ENCODE data around the gene GPX7. TPM values are rescaled to one million over a fixed set of nuclear protein-coding genes. Genes with fewer than 3 reads are reported as not detected.

The GPX7 gene
- total RNA-seq, 1 donor from 2014 or later = 3.9 TPM

- ATAC-seq (ENCODE audit: poor library complexity) (no peak), DNase-seq (no peak)
- intact Hi-C loops (cut with DNase I) = no loop called here
Observed at GRCh38 chr1:52615489-52616042, 13.4 kb downstream of the GPX7 start.

GRCh38 chr1:52621950-52622349 is 19.8 kb downstream of the GPX7 start:
- DNase-seq (no peak), ATAC-seq (ENCODE audit: poor library complexity) (no peak)
- intact Hi-C loops (cut with DNase I) = no loop called here

GRCh38 chr1:52623812-52624211 is 21.6 kb downstream of the GPX7 start:
- no peak for DNase-seq
- intact Hi-C loops (cut with DNase I) = no loop called here
- ATAC-seq (ENCODE audit: poor library complexity) = no peak

GRCh38 chr1:52627028-52627427 is 24.9 kb downstream of the GPX7 start:
- ATAC-seq (ENCODE audit: poor library complexity) = no peak
- intact Hi-C loops (cut with DNase I) = no loop called here

GRCh38 chr1:52628614-52629324 is 26.6 kb downstream of the GPX7 start:
- intact Hi-C loops (cut with DNase I) = no loop called here
- ATAC-seq (ENCODE audit: poor library complexity) (no peak), DNase-seq (no peak)

More at GRCh38 chr1:52627028-52627427, 24.9 kb downstream of the GPX7 start:
- no peak for DNase-seq

GRCh38 chr1:52629325-52629643 is 27.1 kb downstream of the GPX7 start:
- DNase-seq (no peak), ATAC-seq (ENCODE audit: poor library complexity) (no peak)
- intact Hi-C loops (cut with DNase I) = no loop called here

- no peak for ATAC-seq (ENCODE audit: poor library complexity)
- DNase-seq = no peak
- intact Hi-C loops (cut with DNase I) = no loop called here
Observed at GRCh38 chr1:52629667-52630066, 27.5 kb downstream of the GPX7 start.

- intact Hi-C loops (cut with DNase I) = no loop called here
- ATAC-seq (ENCODE audit: poor library complexity) = no peak
- no peak for DNase-seq
Observed at GRCh38 chr1:52631759-52632331, 29.7 kb downstream of the GPX7 start.

GRCh38 chr1:52632732-52633290 is 30.6 kb downstream of the GPX7 start, which contains the start of gene SHISAL2A:
TSS of gene SHISAL2A (plus strand) at chr1:52633168. CDS start at chr1:52633494, 326 bp downstream.
- intact Hi-C loops (cut with DNase I) = no loop called here
- DNase-seq = peak; percentile 55
- ATAC-seq (ENCODE audit: poor library complexity) = peak; percentile 60

GRCh38 chr1:52633291-52633754 is 31.2 kb downstream of the GPX7 start:
- DNase-seq (no peak), ATAC-seq (ENCODE audit: poor library complexity) (peak; percentile 40)
- intact Hi-C loops (cut with DNase I) = no loop called here

- ATAC-seq (ENCODE audit: poor library complexity) (no peak), DNase-seq (no peak)
- intact Hi-C loops (cut with DNase I) = no loop called here
Observed at GRCh38 chr1:52634111-52634510, 31.9 kb downstream of the GPX7 start.

GRCh38 chr1:52635321-52636089 is 33.3 kb downstream of the GPX7 start:
- ATAC-seq (ENCODE audit: poor library complexity) (no peak), DNase-seq (no peak)
- intact Hi-C loops (cut with DNase I) = no loop called here

- intact Hi-C loops (cut with DNase I) = no loop called here
- ATAC-seq (ENCODE audit: poor library complexity) (no peak), DNase-seq (no peak)
Observed at GRCh38 chr1:52636721-52637695, 34.8 kb downstream of the GPX7 start.

GRCh38 chr1:52637946-52638345 is 35.8 kb downstream of the GPX7 start:
- intact Hi-C loops (cut with DNase I) = no loop called here
- no peak for ATAC-seq (ENCODE audit: poor library complexity)
- DNase-seq = no peak

- intact Hi-C loops (cut with DNase I) = no loop called here
- no peak for DNase-seq
- ATAC-seq (ENCODE audit: poor library complexity) = no peak
Observed at GRCh38 chr1:52640697-52641096, 38.5 kb downstream of the GPX7 start.

GRCh38 chr1:52641307-52641706 is 39.1 kb downstream of the GPX7 start:
- DNase-seq (no peak), ATAC-seq (ENCODE audit: poor library complexity) (no peak)
- intact Hi-C loops (cut with DNase I) = no loop called here

- no peak for ATAC-seq (ENCODE audit: poor library complexity)
- no peak for DNase-seq
- intact Hi-C loops (cut with DNase I) = no loop called here
Observed at GRCh38 chr1:52645261-52645660, 43.1 kb downstream of the GPX7 start.

- intact Hi-C loops (cut with DNase I) = no loop called here
- ATAC-seq (ENCODE audit: poor library complexity) = no peak
Observed at GRCh38 chr1:52651904-52652303, 49.7 kb downstream of the GPX7 start.

More at GRCh38 chr1:52651904-52652303, 49.7 kb downstream of the GPX7 start:
- no peak for DNase-seq
